COR-L47 (cell line): Measurements from ENCODE around the gene DNAJB1.
A peak's percentile ranks its signal among the peaks of the same experiment; 100 is the strongest.
"Not testable (repeated sequence)": the region's sequence is repeated elsewhere in the genome, so short reads cannot be mapped to it uniquely, and the experiment has no call there.

Source experiments
- DNase-seq: peaks from one replicate; lab custom pipeline; 2025; lab: John Stamatoyannopoulos, UW

DNAJB1 gene

DNA sequence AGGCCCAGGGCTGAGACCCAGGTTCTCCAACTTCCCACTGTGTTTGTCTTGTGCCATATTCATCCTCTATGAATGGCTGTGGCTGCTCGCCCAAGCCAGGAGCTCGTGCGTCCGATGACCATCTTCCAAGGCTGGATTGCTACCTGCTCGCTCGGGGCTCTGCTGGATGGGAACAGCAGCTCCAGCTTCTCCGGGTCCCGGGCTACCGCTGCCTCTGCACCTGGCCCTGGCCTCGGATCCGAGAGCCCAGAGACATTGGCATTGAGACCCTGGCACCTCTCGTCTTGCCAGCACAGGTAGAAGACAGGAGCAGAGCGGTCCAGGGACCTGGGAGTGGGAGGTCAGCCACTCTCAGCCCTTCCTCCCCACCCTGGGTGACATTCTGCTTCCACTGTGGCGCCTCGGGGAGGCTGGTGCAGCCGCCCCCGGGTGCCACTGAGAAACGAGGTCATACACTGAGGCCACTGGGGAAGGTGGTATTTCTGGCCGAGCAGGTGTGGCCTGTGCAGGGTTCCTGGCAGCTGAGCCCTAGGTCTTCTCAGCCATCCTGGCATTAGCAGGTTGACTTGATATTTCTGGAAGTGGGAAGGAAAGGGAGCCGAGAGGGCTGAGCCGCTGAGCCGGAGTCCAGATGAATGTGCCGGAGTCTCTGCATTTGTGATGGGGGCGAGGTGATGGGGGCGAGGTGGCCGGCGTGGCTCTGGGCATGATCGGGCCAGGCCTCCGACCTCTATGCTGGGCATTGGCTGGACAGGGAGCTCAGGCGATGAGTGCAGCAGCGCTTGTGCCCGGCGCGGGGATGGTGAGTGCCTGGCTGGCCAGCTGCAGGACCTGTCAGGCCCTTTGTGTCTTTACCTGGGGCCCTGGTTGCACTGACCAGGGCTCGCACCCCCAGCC is 35.1 kb upstream of the DNAJB1 start:
- DNase-seq, result no peak

DNA sequence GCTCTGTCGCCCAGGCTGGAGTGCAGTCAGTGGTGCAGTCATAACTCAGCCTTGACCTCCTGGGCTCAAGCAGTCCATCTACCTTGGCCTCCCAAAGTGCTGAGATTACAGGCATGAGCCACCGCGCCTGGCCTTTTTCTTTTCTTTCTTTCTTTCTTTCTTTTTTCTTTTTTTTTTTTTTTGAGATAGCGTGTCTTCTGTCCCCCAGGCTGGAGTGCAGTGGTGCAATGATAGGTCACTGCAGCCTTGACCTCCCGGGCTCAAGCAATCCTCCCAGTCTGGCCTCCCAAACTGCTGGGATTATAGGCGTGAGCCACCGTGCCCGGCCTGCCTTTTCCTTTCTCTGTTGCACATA is 33.8 kb upstream of the DNAJB1 start:
- DNase-seq, result not testable (repeated sequence)

- not testable (repeated sequence) for DNase-seq
These were observed 33.2 kb upstream of the DNAJB1 start for GRCh38 chr19:14551134-14552005.

DNA sequence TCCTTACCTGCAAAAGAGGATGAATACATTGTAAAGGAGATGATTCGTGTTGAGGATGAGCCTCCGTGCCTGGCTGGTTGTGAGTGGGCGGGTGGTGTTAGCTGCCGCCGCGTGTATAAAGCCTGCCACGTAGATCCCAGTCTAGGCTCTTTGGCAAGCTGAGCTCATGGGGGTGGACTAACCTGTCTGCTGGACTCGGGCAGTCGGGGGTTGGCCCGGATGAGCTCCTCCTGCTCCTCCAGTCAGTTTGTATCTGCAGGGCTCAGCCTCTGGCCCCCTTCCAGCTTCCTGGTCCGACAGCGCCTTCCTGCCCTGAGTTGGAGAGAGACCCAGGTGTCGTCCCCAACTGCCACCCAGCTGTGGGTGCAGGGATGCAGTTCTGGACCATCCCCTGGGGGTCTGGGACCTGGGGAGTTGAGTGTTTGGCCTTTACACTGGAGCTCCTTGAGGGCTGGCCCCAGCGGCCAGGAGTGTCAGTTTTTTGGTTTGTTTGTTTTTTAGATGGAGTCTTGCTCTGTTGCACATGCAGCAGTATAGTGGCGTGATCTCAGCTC is 32.1 kb upstream of the DNAJB1 start:
- DNase-seq, result no peak

DNA sequence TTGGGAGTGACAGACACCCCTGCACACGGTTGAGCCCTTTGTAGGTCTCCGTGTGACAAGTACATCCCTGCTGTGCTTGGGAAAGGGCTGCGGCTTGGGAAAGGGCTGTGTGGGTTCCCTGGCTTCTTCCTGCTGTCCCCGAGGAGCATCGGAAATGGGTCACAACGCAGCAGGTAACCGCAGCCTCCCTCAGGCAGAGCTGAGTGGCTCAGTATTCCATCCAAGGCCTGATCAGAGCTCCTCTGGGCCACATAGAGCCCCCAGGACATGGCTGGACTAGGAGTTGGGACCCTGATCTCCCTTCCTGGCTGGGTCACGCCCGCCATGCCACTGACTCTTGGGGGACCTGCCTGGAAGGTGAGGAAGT is 27.5 kb upstream of the DNAJB1 start:
- no peak for DNase-seq

GRCh38 chr19:14544977-14545715 is 26.9 kb upstream of the DNAJB1 start:
- peak; percentile 98 for DNase-seq

DNA sequence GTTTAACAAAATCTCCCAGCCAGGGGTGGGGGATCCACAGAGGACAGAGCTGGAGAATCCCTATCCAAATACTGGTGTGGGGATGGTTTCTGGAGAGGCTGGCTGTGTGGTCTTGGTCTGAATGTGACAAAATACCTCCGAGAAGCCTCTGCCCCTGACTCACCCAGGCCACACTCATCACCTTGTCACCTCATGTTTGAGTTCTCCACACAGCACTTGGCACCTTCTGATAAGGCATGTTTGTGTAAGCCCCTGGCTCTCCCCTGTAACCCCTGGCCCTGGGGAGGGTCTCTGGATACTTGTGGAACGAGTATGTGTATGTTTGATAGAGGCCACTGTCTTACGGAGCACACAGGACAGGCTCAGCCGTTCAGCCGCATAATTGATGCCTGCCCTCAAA is 25.9 kb upstream of the DNAJB1 start:
- DNase-seq, result no peak

- DNase-seq, result no peak
These were observed 24.6 kb upstream of the DNAJB1 start for GRCh38 chr19:14542711-14543328.

- DNase-seq, result not testable (repeated sequence)
These were observed 23.8 kb upstream of the DNAJB1 start for GRCh38 chr19:14541979-14542378.

DNA sequence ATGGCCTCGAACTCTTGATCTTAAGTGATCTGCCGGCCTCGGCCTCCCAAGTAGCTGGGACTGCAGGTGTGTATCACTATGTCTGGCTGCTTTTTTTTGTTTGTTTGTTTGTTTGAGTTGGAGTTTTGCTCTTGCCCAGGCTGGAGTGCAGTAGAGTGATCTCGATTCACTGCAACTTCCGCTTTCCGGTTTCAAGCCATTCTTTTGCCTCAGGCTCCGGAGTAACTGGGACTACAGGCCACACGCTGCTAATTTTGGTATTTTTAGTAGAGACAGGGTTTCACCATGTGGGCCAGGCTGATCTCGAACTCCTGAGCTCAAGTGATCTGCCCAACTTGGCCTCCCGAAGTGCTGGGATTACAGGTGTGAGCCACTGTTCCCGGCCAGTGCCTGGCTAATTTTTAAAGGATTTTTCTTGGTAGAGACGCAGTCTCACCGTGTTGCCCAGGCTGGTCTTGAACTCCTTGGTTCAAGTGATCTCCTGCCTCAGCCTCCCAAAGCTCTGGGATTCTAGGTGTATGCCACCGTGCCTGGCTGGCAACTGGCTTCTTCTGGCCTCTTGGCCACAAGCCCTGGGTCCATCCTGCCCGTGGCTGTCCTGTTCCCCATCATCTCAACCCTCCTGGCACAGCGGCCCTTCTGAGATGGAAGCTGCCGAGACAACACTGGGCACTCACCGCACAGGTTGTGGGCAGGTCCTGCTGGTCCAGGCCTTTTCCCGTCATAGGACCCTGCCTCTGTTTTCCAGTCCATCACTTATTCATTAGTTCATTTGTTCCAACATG is 22.7 kb upstream of the DNAJB1 start:
- DNase-seq, result no peak

- no peak for DNase-seq
These were observed 18.9 kb upstream of the DNAJB1 start for GRCh38 chr19:14536926-14537692.

- DNase-seq, result no peak
These were observed 15.3 kb upstream of the DNAJB1 start for GRCh38 chr19:14533450-14533849.

DNA sequence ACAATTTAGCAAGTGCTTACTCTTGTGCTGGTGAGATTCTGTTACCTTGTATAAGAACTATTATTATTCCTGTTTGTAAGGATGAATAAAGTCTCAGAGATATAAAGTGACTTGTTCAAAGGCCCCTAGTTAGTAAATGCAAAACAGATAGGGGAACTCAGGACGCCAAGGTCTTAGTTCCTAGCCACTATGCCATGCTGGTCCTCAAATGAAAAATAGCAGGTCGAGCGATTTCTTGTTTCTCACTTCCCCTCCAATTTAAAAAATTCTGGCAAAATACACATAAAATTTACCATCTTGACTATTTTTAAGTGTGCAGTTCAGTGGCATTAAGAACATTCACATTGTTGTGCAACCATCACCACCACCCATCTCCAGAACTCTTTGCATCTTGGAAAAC is 12.3 kb upstream of the DNAJB1 start:
- DNase-seq, result no peak

DNA sequence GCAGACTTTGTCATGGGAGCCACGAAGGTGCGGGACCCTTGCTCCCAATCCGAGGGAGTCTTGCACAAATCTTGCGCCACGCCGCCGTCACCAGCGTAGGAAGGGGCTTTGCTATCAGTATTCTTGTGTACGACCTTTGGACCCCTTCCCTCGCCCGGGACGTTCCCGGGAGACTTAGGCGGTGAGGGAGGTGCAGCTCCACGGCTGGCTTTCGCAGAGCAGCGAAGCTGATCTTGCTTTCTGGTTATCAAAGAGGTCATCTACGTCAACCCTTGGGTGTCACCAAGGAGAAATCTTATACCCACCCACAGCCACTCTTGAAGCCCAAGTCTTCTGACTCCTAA is 11.8 kb upstream of the DNAJB1 start:
- DNase-seq, result no peak

- DNase-seq, result peak; percentile 100
These were observed 11.2 kb upstream of the DNAJB1 start, which contains the start of gene TECR for GRCh38 chr19:14529254-14530004. Gene TECR, plus strand, starts transcription at chr19:14529594. Its CDS starts 103 bp downstream, at chr19:14529697.

- no peak for DNase-seq
These were observed 10.4 kb upstream of the DNAJB1 start for GRCh38 chr19:14528419-14529253.

GRCh38 chr19:14526423-14526822 is 8.2 kb upstream of the DNAJB1 start:
- no peak for DNase-seq

DNA sequence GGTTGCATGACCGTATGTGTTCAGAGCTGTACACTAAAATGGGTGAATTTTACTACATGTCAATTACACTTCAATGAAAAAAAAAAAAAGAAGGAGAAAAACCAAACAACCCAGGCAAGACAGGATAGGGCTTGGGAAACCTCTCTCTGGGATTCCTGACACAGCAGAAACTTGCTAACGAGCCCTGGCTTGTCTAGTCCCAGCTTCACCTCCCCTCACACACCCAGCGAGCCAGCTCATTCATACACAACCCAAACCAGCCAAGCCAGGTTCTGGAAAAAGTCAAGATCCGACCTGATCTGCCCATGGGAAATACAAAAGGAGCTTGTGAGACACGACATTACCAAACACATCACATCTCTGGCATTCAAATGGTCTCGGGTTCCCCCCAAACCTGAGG is 7.5 kb upstream of the DNAJB1 start:
- DNase-seq, result no peak
